Stomach (tissue), 4 donors: ENCODE results near the gene RBM47.

Experiments
- POLR2AphosphoS5 ChIP-seq, 3 donors: sonication (generic); formaldehyde crosslinking; IDR thresholded peaks; one replicate each; pipeline ENCODE4 v1.6.1; 2016; ENCODE audit warnings: antibody characterized with exemption in 3 of 3
- TF ChIP-seq, protein P1 (sequence below), 7 experiments: fragments of 450-650 bp in 4 of 7; fragments of 200-600 bp in 3 of 7; sonication (generic) in 3 of 7; IDR thresholded peaks; one replicate each; pipeline ENCODE4 v1.5.1; 2016 to 2019; ENCODE audit warnings: antibody characterized with exemption in 7 of 7, control low read depth in 2 of 7, mild to moderate bottlenecking in 1 of 7

GRCh38 chr4:40526741-40527140 lies 102.9 kb downstream of the RBM47 start:
- TF ChIP-seq, protein P1, sequence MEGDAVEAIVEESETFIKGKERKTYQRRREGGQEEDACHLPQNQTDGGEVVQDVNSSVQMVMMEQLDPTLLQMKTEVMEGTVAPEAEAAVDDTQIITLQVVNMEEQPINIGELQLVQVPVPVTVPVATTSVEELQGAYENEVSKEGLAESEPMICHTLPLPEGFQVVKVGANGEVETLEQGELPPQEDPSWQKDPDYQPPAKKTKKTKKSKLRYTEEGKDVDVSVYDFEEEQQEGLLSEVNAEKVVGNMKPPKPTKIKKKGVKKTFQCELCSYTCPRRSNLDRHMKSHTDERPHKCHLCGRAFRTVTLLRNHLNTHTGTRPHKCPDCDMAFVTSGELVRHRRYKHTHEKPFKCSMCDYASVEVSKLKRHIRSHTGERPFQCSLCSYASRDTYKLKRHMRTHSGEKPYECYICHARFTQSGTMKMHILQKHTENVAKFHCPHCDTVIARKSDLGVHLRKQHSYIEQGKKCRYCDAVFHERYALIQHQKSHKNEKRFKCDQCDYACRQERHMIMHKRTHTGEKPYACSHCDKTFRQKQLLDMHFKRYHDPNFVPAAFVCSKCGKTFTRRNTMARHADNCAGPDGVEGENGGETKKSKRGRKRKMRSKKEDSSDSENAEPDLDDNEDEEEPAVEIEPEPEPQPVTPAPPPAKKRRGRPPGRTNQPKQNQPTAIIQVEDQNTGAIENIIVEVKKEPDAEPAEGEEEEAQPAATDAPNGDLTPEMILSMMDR (IDR thresholded peaks at IDR 0.05), result no peak
- TF ChIP-seq POLR2AphosphoS5 (IDR thresholded peaks at IDR 0.05), result no peak
